Measurements from ENCODE around the gene MAPKAPK3.

The MAPKAPK3 gene

GRCh38 chr3:50587806-50588758 lies 28.9 kb upstream of the MAPKAPK3 start:
- DNase-seq (ENCODE audit: low spot score) = no peak

DNA sequence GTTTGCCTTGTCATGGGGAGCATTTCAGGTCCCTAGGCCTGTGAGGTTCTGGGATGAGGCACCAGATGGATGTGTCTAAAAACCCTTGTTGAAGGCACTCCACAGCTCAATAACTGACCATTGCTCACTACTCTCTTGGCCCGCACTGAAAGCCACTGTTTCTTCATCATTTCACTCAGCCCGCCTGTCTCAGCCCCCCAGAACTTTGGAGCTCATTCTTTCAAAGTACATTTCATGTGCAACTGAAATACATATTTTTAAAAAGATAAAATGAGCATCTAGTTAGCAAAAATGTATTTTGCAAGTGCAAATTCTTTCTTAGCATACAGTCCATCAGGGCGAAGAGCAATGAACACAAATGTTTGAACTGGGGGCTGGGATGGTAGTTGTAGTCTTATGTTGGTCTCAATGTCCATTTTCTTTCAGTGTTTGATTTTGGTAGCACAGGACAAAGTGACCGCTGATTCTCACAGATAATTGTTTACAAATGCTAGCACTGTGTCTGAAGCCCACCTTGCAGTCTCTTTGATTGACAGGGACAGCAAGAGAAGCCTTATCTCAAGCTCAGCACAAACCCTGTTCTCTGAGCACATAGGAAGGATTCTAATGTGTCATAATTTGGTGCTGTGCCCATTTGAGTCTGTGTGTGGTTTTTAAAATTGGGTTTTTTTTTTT lies 28.1 kb upstream of the MAPKAPK3 start:
- DNase-seq (ENCODE audit: low spot score) = no peak

DNA sequence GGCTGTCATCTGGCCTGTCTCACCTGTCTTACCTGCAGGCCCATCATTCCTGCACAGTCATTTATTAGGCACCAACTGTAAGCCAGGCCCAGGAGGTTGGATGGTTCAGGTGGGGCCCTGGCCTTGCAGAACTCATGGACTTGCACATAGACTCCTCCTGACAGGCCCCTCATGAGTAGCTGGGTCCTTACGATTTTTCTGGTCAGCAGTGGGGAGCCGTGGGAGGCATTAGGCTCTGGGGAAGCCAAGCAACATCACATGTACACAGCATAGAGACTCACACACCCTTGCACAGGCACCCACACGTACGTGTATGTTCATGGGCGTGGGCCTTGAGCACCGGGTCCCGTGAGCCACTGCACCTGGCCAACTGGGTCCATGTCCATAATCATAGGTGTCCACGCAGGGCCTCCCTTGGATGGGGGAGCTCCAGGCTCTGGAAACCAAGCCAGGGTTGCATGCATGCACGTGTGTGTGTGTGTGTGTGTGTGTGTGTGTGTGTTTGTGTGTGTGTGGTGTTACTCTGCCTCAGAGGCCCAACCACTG lies 25.7 kb upstream of the MAPKAPK3 start:
- no peak for DNase-seq (ENCODE audit: low spot score)

DNA sequence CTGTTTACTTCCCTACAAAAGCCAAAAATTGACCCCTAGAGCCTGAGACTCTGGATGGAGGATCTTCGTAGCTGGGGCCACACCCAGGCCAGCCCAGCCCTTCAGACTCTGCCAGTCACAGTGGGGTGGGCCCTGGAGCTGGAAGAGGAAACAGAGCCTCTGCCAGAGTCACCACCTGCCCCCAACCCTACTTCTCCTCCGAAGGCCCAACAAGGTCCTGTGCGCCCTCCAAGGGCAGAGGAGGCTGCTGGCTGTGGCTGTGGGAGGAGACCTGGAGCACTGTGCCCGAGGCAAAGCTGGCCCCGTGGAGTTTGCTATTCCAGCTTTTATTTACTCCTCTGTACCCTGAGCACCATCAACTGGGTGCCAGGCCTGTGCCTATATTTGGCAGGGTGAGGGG lies 24.4 kb upstream of the MAPKAPK3 start:
- no peak for DNase-seq (ENCODE audit: low spot score)

- no peak for DNase-seq (ENCODE audit: low spot score)
Observed at GRCh38 chr3:50594253-50594785, 22.6 kb upstream of the MAPKAPK3 start.

- no peak for DNase-seq (ENCODE audit: low spot score)
Observed at GRCh38 chr3:50599115-50599715, 17.7 kb upstream of the MAPKAPK3 start.

GRCh38 chr3:50599716-50600118 lies 17.2 kb upstream of the MAPKAPK3 start:
- DNase-seq (ENCODE audit: low spot score) = no peak

DNA sequence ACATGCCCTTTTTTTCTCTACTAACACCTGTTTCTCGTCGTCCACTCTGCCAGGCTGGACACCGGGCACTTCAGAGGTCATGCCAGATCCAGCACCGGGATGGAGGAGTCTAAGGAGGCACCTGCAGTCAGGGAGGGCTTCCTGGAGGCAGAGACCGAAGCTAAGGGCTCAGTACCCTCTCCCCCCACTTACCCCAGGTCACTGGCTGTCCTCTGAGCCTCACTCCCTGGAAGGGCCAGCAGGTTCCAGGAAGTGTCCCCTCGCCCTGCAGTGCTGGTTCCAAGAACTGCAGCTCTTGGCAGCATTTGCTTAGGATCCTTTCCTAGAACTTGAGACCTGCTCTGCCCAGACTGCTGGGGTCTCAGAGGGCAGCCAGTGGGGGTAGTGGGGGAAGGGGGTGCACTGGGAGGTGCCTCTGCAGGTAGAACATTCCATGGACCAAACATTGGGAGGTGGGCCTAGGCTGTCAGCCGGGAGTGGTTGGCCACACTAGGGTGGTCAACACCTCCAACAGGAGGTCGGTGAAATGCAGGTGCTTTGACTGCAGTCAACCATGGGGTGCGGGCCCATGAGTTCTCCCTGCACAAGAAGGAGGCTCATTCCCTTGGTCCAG lies 16.7 kb upstream of the MAPKAPK3 start:
- no peak for DNase-seq (ENCODE audit: low spot score)

GRCh38 chr3:50600841-50601591 lies 15.9 kb upstream of the MAPKAPK3 start:
- peak; percentile 88 for DNase-seq (ENCODE audit: low spot score)

- DNase-seq (ENCODE audit: low spot score) = no peak
Observed at GRCh38 chr3:50602595-50603191, 14.3 kb upstream of the MAPKAPK3 start.

- no peak for DNase-seq (ENCODE audit: low spot score)
Observed at GRCh38 chr3:50603261-50604109, 13.5 kb upstream of the MAPKAPK3 start.

DNA sequence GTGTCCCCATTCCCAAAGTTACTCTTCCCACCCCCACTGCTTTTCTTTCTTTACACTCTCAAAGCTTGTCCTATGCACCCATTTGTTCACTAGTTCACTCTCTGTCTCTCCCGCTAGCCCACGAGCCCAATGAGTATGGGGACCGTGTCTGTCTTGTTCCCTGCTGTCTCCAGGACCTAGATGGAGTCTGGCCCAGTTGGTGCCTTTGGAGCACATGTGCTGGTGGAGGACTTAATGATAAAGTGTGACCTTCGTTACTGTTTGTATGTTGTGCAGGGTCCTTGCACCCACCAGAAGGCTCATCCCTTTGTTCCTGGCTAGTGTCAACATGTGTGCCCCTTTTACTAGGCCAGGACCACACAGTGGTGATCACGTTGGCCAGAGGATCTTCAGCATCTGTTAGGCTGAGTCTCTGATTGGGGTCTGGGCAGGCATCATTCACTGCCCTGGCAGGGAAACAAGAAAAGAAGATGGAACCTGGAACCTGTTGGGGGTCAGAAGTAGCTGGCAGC lies 12.8 kb upstream of the MAPKAPK3 start:
- DNase-seq (ENCODE audit: low spot score) = no peak

- DNase-seq (ENCODE audit: low spot score) = no peak
Observed at GRCh38 chr3:50604628-50605588, 12.0 kb upstream of the MAPKAPK3 start.

DNA sequence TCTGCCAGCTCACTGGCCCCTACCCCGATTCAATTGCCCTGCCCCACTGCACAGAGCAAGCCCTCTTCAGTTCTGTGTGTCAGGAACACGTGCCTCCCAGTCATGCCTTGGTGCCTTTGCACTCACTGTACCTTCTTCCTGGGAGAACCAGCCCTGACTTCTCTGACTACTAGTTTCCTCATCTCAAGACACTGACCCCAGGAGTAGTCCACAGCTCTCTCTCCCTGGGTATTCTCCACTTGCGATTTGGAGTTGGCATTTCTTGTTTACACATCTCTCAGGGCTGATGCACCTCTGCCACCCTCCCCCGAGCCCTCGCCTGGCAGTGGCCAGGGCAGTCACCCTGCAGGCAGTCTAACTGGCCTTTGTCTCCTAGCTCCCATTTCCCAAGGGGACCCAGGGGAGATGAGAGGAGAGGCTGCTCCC lies 11.0 kb upstream of the MAPKAPK3 start:
- DNase-seq (ENCODE audit: low spot score) = no peak

GRCh38 chr3:50606596-50606995 lies 10.4 kb upstream of the MAPKAPK3 start:
- no peak for DNase-seq (ENCODE audit: low spot score)

GRCh38 chr3:50607271-50608091 lies 9.5 kb upstream of the MAPKAPK3 start:
- no peak for DNase-seq (ENCODE audit: low spot score)

- no peak for DNase-seq (ENCODE audit: low spot score)
Observed at GRCh38 chr3:50608278-50608677, 8.7 kb upstream of the MAPKAPK3 start.

Data from SW480 (cell line).